ENCODE data around the gene DSCAM. TPM values are rescaled to one million over a fixed set of nuclear protein-coding genes. Genes with fewer than 3 reads are reported as not detected.

DSCAM gene
- total RNA-seq, 1 donor from 2014 or later: not detected

DNA sequence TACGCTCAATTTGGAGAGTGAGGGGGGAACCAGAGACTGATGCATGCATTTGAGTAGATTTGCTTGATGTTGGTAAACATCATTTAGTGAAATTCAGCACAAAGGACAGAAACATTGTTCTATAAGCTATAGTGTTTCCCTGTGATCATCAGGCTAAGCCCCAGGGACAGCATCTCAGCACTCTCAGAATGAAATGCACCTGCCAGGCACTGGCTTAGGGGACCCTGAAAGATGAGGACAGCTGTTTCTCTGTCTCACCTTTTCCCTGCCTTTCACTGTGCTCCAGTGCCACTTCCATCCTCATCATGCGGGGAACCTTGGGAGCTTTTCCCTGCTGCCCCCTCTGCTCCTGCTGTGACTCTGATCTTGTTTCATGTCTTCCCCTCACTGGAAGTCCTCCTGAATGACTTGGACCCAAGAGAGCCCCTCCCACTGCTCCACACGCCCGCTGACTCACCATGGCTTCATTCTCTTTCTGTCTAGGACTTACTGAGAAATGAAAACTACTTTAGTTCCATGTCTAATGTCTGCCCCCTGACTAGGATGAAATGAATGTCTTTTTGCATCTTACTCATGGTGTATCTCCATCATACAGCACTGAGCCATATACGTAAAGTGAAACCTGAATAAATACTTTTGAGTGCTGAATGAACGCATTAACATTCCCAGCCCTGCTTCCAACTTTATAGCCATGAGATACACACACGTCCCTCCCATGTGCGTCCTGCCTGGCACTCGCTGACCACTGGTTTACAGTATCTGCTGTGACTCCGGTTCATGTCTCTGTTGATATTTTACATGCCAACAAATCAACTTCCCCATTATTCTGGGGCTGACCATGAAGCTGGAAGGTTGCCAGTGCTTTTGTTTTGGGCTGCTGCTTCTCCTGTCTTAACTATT, 797.7 kb downstream of the DSCAM start:
- no peaks in the 10 kb centered on the region for H3K27me3 ChIP-seq (ENCODE audit: low read depth)
- H3K36me3 ChIP-seq: no peaks in the 10 kb centered on the region
- H3K4me1 ChIP-seq: peaks cover 16% of the 10 kb centered on the region
- no peak overlapping the region for H3K27ac ChIP-seq (replicated peaks)
- H3K4me3 ChIP-seq: no peak overlapping the region
- intact Hi-C loops (cut with micrococcal nuclease): no loop called here
- no peaks in the 10 kb centered on the region for H3K9me3 ChIP-seq (replicated peaks)
- no peak for DNase-seq
- TF ChIP-seq, protein P1, sequence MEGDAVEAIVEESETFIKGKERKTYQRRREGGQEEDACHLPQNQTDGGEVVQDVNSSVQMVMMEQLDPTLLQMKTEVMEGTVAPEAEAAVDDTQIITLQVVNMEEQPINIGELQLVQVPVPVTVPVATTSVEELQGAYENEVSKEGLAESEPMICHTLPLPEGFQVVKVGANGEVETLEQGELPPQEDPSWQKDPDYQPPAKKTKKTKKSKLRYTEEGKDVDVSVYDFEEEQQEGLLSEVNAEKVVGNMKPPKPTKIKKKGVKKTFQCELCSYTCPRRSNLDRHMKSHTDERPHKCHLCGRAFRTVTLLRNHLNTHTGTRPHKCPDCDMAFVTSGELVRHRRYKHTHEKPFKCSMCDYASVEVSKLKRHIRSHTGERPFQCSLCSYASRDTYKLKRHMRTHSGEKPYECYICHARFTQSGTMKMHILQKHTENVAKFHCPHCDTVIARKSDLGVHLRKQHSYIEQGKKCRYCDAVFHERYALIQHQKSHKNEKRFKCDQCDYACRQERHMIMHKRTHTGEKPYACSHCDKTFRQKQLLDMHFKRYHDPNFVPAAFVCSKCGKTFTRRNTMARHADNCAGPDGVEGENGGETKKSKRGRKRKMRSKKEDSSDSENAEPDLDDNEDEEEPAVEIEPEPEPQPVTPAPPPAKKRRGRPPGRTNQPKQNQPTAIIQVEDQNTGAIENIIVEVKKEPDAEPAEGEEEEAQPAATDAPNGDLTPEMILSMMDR (IDR thresholded peaks at IDR 0.05; ENCODE audit: borderline replicate concordance): no peak

DNA sequence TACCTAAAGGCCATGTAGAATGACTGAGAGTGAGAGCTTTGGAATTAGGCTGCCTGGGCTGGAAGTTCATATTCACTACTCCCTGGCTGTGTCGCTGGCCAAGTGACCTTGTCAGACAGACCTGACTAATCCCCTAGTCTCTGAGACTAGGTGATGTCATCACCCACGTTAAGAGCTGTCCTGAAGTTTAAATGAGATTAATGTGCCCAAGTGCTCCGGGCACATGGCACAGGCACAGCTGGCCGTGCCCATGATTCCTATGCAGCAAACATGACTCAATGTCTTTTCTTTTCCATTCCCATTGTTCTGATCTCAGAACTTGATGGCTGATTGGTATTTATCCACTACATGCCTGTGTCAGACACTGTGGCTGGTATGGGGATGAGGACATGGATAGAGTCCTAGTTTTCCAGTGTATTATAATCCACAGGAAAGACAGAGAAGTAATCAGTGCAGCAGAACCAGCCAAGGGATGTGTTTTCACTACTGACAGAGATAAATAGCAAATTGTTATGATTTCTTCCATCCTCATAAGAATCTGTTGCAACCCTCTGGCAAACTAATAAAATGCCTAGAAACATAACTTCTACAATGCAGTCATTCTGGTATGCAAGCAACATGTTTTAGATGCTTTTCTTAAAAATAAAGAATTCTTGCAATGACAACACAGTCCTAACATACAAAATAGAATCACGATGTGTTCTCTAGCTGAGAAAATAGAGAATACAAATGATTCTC, 798.8 kb downstream of the DSCAM start:
- no peak for DNase-seq
- no peaks in the 10 kb centered on the region for H3K9me3 ChIP-seq (replicated peaks)
- H3K27me3 ChIP-seq (ENCODE audit: low read depth): no peaks in the 10 kb centered on the region
- no peak overlapping the region for H3K27ac ChIP-seq (replicated peaks)
- no peaks in the 10 kb centered on the region for H3K36me3 ChIP-seq
- H3K4me3 ChIP-seq: no peak overlapping the region
- peaks cover 6% of the 10 kb centered on the region for H3K4me1 ChIP-seq
- TF ChIP-seq, protein P1 (IDR thresholded peaks at IDR 0.05; ENCODE audit: borderline replicate concordance): no peak
- intact Hi-C loops (cut with micrococcal nuclease): no loop called here

DNA sequence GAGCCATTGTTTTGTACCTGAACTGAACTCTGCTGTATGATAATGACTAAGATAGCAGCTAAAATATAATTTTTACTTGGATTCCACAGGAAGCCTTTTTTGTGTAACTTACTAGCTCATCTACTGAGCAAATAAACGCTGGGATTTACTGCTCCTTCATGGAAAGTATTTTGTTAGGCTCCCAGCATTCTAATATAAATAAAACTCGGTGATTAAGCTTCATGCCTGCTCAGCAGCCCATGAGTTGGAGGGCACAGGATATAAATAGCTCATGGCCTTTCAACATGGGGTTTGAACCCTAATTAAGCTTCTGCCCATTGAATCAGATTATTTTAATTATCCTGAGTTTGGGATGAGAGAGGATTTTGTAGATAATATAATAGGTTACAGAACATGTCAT, 799.7 kb downstream of the DSCAM start:
- no peak for DNase-seq
- TF ChIP-seq, protein P1 (IDR thresholded peaks at IDR 0.05; ENCODE audit: borderline replicate concordance): no peak
- intact Hi-C loops (cut with micrococcal nuclease): no loop called here
- Histone ChIP-seq H3K27ac (replicated peaks) (no peak overlapping the region), H3K27me3 (ENCODE audit: low read depth) (no peaks in the 10 kb centered on the region), H3K4me1 (no peaks in the 10 kb centered on the region), H3K9me3 (replicated peaks) (no peaks in the 10 kb centered on the region), H3K4me3 (no peak overlapping the region), H3K36me3 (no peaks in the 10 kb centered on the region)

DNA sequence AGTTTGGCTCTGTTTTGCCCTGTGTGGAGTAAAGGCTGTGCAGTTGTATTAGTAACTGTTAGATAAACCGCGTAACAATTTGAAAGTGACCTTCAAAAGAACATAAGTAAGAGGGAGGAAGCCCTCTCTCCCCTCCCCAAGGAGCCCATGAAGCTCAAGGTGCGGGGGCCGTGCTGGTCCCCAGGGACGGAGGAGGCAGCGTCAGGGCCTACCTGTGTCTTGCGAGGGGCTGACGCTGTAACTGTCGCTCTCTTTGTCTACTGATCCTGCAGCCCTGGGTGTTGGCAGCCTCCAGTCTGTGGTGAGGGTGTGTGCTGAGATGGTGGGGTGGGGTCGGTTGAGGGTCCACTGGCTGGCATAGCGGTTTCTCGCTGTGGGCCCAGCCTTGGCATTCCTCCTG, 803.1 kb downstream of the DSCAM start:
- Histone ChIP-seq H3K4me1 (no peaks in the 10 kb centered on the region), H3K36me3 (no peaks in the 10 kb centered on the region), H3K27ac (replicated peaks) (no peak overlapping the region), H3K4me3 (no peak overlapping the region), H3K9me3 (replicated peaks) (no peaks in the 10 kb centered on the region), H3K27me3 (ENCODE audit: low read depth) (no peaks in the 10 kb centered on the region)
- TF ChIP-seq, protein P1 (IDR thresholded peaks at IDR 0.05; ENCODE audit: borderline replicate concordance): no peak
- intact Hi-C loops (cut with micrococcal nuclease): no loop called here
- no peak for DNase-seq

DNA sequence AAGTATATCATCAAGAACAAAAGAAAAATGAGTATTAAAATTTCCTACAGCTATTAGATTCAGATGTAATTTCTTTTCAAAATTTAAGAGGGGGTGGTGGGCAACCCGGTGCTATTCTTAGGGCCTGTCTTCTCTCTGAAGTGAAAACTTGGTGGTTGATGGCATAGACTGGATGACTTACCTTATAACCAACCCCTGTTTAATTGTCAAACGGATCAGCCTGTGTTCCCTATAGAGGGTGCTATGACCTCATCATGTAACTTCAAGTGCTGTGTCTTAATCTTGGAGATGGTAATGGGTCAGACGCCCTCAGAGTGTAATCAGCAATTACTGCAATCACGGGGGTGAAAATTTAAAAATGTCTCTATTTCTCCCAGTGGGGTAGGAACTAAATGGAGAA, 803.5 kb downstream of the DSCAM start:
- Histone ChIP-seq H3K36me3 (no peaks in the 10 kb centered on the region), H3K4me3 (no peak overlapping the region), H3K27ac (replicated peaks) (no peak overlapping the region), H3K9me3 (replicated peaks) (no peaks in the 10 kb centered on the region), H3K4me1 (no peaks in the 10 kb centered on the region), H3K27me3 (ENCODE audit: low read depth) (no peaks in the 10 kb centered on the region)
- TF ChIP-seq, protein P1 (IDR thresholded peaks at IDR 0.05; ENCODE audit: borderline replicate concordance): peak; percentile 46
- intact Hi-C loops (cut with micrococcal nuclease): no loop called here
- DNase-seq: no peak

Data from left ventricle myocardium inferior (tissue), 1 donor.